ENCODE data around the gene TXNDC17. TPM values are rescaled to one million over a fixed set of nuclear protein-coding genes. Genes with fewer than 3 reads are reported as not detected.
"Not testable (repeated sequence)": the region's sequence is repeated elsewhere in the genome, so short reads cannot be mapped to it uniquely, and the experiment has no call there.

The TXNDC17 gene
- total RNA-seq, 1 experiment from 2014 or later: 303 TPM

DNA sequence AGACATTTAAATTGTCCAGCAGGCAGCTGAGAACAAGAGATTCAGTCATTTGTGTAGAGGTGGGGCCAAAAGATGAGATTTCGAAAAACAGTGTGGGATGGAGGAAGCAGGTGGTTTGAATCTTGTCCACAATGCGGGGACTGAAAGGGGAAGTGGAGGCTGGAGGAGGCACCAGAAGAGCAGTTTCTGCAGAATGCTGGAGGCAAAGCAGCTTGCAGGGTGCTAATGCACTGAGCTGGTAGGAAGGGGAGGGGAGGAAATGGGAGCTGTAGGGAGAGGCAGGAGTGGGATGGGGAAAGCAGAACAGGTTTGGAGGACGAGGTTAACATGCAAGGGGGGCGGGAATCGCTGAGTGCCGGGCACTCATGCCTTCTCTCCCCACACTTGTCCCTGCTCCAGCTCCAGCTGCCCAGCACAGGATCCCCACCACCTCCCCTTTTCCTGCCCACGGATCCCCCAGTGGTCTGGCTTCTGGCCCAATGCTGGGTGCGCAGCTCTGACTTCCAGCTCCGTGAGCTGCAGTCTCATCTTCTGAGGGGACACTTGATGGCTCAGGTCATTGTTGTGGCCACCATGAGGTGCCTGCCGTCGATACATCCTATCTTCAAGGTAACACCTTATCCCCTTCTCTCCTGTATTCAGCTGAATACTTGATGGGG lies 20.1 kb downstream of the TXNDC17 start:
- no peak for DNase-seq (ENCODE audit: low spot score)

DNA sequence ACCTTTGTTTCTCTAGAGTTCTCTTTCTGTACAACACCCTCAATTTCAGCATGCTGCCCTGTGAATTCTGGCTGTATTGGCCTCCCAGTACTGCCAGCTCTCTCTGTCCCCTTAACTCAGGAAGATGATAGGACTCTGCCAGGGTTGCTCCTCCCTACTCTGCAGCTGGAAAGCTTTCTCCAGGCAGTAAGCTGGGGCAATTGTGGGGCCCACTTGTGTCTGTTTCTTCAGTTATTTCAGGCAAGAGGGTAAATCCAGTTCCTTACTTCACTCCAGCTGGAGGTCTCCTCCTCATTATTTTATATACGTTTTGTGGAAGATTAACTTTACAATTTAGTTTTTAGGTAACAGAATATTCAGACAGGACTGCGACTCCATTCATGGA lies 20.6 kb downstream of the TXNDC17 start:
- no peak for DNase-seq (ENCODE audit: low spot score)

DNA sequence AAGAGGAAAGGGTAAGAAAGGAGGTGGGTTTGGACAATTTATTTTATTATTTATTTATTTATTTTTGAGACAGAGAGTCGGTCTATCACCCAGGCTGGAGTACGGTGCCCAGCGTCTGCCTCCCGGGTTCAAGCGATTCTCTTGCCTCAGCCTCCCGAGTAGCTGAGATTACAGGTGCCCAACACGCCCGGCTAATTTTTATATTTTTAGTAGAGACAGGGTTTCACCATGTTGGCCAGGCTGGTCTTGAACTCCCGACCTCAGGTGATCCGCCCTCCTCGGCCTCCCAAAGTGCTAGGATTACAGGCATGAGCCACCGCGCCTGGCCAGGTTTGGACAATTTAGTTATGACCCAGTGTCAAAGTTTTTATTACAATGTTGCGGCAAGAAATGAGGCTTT lies 22.3 kb downstream of the TXNDC17 start:
- DNase-seq (ENCODE audit: low spot score): not testable (repeated sequence)

DNA sequence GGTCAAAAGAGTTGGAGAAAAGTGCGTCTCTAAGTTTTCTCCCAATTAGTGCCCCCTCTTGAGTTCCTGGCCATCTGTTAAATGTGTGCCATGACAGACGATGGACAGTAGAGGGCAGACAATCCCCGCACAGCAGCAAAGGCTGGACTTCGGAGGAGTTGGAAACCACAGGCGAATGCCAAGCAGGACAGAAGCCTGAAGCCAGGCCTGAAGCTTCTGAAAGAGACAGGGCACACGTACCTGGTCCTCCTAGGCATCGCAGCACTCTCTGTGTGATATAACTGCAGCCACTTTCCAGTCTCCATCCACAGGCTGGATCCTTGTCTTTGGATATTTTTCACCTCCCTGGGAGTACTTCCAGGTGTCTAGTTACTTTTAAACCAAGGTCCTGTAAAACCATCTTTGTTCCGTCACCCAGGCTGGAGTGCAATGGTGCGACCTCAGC lies 25.2 kb downstream of the TXNDC17 start:
- peak; percentile 72 for DNase-seq (ENCODE audit: low spot score)

DNA sequence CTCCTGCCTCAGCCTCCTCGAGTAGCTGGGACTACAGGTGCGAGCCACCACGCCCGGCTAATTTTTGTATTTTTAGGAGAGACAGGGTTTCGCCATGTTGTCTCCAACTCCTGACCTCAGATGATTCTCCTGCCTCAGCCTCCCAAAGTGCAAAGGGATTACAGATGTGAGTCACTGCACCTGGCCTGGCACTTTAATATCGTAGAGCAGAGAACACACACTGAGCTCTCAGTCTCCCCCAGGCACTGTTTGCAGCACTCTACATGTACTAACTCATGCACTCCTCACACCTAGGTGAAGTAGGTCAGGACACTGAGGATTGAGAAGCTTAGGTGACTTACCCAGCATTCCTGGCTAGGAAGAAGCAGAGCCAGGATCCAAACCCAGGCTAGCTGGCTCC lies 25.7 kb downstream of the TXNDC17 start:
- no peak for DNase-seq (ENCODE audit: low spot score)

DNA sequence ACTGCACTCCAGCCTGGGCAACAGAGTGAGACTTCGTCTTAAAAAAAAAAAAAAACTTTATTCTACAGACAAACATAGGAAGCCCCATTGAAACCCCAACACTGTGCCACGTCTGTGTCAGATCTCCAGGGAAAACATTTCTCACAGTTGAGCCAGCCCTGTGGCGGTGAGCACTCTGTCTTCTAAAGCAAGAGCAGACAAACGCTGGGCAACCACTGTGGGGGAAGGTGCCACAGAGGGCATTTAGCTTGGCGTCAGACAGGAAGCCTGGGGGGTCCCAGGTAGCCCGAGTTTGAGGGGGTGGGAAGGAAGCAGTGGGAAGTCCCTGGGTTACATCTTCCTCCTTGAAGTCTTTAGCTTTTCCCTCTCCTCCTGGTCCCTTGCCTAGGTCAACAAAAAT lies 26.7 kb downstream of the TXNDC17 start:
- DNase-seq (ENCODE audit: low spot score): no peak

DNA sequence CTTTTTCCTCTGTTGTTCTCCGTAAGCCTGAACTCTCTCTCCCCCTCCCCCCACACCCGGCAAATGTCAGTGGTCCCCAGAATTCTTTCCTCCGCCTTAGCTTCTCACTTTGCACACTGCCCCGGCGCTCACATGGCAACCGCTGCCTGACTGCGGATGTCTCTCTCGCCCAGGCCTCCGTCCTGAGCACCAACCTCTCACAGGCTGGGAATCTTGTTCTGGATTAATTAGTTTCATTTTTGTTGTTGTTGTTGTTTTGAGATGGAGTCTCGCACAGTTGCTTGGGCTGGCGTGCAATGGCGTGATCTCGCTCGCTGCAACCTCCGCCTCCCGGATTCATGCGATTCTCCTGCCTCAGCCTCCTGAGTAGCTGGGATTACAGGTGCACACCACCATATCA lies 27.4 kb downstream of the TXNDC17 start:
- no peak for DNase-seq (ENCODE audit: low spot score)

DNA sequence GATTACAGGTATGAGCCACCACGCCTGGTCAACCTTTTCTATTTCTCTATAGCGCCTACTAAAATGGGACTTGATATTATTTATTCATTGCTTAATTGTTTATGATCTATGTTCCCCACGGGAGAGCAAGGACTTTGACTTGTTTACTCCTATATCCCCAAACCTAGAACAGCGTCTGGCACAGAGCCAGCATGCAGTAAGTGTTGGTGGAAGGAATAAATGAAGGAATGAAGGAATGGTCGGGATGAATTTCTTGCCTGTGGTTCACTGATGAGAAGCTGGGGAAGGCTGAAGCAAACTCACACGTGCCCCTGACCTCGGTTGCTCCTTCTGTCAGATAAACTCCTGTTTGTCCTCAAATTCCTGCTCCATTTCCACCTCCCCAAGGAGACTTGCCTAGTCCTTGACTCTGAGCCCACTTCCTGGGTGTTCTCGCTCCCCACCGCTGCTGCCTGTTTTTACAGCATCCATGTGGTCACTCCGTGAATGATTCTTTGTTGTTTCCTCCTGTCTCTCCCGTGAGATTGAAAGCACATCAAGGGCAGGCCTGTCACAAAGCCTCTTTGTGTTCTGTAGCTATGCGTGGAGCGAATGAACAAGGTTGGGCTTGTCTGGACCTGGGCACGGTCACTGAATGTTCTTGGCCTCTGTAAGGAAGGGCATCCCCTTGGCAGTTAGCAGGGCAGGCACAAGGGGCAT lies 28.0 kb downstream of the TXNDC17 start:
- no peak for DNase-seq (ENCODE audit: low spot score)

DNA sequence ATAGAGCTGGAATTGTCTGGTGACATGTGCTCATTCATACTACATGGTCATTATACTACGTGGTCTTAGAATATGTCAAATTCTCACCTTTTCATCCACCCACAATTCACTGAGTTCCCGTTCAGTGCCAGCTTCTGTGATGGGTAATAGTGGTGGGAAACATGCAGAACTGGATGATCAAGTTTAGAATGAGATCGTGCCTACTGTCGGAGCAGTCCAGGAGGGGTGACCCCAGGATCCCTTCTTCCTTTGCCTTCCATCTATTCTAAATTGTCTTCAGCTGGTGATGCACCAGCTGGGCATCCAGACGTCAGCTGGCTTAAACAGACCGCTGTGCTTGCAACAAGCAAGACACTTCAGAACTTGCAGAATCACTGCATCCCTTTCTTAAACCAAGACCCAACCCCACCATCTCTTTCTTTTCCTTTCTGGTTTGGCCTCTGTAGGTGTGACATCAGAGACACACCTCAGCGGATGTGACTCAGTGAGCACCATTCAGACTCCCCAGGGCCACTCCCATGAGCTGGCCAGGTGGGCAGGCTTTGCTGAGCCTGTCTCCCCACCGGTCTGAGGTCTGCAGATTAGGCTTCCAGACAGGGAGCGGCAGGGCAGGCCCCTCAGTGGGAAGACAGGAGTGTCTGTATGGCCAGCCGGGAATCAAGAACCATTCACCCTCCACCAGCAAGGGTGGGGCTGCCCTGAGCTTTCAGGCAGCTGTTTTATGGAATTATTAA lies 28.8 kb downstream of the TXNDC17 start:
- no peak for DNase-seq (ENCODE audit: low spot score)

DNA sequence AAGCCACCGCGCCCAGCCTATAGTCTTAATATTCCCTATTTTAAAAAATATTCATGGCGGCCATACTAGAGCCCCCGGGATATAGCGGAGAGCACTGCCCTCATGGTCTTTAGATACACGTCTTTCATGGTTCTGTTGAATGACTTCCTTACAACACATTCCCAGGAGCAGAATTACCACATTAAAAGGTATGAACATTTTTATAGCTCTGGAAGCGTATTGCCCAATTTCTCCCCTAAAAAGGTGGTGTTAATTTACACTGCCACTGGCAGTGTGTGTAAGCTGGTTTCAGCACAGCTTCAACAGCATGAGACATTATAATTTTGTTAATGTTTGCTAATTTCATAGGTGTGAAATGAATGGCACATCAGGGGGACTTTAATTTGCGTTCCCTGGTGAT lies 29.7 kb downstream of the TXNDC17 start:
- DNase-seq (ENCODE audit: low spot score): no peak

DNA sequence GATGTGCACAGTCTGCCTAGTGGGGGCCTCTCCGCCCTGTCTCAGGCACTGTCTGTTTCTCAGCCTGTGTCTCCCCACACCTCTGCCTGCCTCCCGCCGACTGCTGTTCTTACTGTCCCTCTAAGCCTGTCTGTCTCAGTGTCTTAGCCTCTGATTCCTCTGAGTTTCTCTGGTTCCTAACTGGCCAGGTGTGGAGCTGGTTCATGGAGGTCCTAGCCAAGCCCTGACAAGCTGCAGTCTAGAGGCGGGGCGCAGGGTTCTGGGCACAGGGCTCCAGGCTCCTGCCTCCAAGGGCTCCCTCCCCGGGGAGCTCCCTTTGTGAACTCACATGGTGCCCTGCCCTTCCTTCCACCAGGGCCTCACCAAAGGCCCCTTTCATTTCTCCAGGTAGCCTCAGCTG lies 30.1 kb downstream of the TXNDC17 start:
- no peak for DNase-seq (ENCODE audit: low spot score)

DNA sequence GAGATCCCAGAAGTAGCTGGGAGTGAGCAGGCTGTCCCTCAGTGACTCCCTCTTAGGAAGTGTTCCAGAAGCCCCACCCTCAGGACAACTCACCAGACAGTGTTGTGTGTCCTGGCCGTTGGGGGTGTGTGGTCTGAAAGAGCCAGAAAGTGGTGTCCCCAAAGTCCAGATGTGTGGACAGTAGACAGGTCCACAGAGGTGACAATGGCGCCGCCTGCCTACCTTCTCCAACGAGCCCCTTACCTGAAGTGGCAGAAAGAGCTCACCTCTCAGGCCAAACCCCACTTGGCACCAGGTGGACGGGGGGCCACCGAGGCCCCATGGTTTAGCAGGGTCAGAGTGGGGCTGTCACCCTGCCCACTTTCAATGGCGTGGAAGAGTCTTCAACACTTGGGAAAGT lies 30.6 kb downstream of the TXNDC17 start:
- no peak for DNase-seq (ENCODE audit: low spot score)

DNA sequence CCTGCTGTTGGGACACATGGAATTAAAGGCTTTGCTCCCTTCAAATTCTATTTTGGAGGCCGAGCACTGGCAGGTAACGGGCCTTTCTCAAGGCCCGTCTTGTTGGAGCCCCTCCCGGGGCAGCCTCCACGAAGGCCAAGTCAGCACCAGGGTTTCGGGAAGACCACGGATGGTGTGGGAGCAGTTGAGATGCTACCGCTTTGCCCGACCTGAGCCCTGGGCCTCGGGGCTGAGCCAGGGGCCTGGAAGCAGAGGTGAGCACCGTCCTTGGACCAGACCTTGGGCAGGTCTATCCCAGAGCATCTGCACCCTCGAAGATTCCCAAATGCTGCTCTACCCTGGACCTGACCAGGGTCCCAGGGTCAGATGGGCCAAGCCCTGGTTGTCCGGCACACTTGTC lies 33.7 kb downstream of the TXNDC17 start:
- DNase-seq (ENCODE audit: low spot score): no peak

DNA sequence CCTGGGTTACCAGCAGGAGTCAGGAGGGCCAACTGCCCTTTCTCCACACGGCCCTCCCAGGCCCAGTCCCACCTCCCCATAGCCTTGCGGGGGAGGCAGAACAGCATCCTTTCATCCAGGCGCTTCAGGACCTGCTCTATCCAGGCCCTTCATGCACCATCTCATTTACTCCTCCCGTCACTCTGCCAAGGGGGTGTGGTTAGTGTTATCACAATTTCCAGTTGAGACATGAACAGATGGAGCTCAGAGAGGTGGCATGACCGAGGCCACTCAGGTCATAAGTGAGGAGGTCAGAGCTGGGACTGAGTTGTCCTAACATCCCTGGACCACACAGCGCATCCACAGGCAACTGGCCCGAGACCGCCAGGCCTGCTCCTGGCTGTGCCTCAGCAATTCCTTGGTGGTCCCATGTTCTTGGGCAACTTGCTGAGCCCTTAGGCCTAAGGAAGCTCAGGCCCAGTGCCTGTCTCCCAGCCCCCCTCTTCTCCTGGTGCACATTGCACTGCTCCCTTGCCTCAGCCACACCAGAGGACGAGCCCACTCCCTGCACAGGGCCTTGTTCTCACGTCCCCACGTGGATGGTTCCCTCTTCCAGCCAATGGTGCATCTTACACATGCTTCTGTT lies 34.5 kb downstream of the TXNDC17 start:
- DNase-seq (ENCODE audit: low spot score): no peak

DNA sequence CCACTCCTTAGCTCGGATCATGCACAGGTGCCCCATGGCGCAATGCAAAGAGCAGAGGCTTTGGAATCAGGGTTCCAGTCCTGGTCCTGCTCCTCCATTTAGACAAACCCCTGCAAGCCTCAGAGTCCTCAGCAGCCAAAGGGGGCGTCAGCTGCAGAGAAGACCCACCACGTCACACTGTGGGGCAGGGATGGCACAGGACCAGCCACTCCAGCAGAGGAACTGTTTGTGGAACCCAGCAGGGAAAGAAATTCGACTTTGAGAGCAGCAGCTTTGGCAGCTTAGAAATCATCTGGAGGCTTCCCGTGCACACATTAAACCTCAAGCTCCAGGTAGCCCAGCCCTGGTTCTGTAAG lies 35.9 kb downstream of the TXNDC17 start:
- no peak for DNase-seq (ENCODE audit: low spot score)

DNA sequence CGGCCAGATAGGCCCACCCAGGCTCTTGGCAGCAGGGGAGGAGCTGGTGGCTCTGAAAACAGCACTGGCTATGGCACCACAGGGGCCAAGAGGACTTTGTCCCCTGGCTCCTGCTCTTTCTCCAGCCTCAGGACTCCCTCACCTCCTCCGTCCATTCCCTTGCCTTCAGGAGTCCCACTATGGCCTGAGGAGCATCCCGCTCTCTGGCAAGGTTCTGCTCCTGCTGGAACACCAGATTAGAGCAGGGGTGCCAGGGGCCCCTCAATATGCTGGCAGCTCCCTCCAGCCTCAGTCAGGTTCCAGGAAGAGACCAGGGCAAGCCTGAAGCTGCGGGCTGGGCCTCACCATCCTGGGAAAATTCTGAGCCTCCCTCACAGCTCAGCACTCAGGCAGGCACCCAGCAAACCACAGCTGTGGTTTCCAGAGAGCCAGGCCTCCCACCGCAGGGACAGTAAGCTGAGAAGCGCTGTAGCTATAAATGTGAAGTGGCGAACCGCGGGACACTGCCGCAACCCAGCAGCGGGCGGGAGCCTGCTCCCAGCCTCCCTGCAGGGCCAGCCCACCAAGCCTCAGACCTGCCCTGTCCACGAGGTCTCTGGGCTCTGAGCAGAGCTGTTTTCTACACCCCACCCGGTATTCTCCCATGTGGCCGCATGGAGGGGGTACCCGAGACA lies 36.4 kb downstream of the TXNDC17 start:
- peak; percentile 79 for DNase-seq (ENCODE audit: low spot score)

DNA sequence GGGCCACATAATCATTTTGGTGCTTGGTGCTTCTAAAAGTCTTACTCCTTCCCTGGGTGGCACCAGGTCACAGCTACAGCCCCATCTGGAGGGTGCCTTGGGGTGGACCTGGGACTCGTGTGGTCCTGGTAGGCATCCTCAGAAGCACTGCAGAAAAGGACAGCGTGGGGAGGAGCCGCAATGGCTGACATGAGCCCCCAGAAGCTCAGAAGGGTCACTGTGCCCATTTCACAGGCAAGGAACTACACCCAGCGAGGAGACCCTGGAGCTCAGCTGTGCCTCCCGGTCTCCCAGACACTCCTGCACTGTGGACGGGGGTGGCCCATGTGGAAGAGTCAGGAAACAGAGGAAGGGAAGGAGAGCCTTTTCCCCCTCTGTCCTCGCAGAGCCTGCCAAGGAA lies 37.1 kb downstream of the TXNDC17 start:
- no peak for DNase-seq (ENCODE audit: low spot score)

DNA sequence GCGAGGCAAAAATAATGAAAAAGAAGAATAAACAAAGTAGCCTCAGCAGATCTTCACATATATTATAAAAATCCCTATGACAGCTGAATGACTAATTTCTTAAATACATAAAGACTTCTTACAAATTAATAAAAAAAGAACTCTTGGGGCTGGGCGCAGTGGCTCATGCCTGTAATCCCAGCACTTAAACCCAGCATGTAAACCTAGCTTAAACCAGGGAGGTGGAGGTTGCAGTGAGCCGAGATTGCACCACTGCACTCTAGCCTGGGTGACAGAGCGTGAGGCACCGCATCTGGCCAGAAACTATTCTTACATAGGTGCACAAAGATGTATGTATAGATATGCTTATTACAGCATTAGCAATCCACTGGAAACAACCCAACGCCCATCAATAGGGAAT lies 38.4 kb downstream of the TXNDC17 start:
- DNase-seq (ENCODE audit: low spot score): no peak

DNA sequence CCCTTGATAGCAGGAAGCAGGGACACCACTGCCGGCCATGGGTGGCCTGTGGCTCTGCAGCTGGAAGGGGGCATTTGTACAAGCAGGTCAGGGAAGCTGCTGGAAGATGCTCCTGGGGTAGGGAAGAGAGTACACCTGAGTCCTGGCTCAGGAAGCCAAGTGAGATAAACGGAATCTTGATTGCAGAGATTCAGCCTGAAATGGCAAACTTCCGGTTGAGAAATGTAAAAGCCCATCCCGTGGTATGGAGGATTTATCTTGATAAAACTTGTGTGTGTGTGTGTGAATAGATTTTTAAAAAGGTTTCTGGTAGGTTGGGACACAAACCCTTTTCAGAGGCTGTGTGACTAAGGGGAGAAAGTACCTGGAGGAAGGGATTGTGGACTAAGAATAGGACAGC lies 40.3 kb downstream of the TXNDC17 start:
- DNase-seq (ENCODE audit: low spot score): no peak

DNA sequence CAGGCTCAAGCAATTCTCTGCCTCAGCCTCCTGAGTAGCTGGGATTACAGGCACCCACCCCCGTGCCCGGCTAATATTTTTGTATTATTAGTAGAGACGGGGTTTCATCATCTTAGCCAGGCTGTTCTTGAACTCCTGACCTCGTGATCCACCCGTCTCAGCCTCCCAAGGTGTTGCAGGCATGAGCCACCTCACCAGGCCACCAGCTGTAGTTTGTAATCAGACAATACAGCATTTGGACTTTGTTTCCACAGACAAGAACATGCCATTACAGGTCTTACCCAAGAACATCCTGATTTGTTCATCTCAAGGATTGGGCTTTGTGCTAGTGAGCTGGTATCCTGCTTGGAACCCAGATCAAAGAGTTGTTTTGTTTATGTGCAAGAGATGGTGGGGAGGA lies 40.8 kb downstream of the TXNDC17 start:
- DNase-seq (ENCODE audit: low spot score): no peak

DNA sequence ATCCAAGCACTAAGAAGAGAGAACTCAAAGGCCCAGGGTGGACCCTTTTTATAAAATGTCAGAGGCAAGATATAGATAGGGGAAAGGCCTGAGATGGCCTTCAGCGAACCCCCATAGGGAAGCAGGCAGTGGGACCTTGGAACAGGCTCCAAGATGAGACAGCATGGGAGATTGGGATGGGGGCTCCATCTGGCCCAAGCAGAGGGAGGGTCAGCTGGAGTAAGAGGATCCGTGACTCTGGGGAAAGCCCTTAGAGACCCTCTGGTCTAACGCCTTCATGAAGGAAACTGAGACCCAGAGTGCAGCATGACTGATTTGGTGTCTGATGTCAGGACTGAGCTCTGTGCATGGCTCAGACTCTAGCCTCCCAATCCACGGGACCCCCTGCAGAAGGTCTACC lies 41.5 kb downstream of the TXNDC17 start:
- no peak for DNase-seq (ENCODE audit: low spot score)

DNA sequence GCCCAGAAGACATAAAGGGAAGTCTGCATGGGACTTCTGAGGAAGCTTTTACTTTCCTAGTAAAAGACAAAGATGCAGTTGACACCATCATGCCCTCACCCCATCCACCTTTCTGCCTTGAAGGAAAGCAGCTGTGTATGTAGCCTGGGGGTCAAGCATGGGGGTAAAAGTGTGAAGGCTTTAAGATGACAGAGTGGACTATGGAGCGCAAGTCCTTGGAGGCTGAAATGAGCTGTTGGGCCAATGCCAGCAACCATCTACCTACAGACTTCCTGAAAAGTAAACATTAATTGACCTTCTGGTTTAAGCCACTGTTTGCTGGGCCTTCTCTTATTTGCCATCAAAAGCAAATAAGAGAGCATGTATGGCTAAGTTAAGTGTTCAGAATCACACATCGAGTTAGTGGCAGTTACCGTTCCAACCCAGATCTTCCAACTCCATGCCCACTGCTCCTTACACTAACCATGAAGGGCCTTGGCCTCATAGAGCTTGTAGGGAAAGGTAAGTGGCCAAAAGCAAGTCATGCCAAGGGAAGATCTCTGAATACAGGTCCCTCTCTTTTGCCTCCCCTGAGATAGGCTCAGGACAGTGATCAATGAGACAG lies 42.3 kb downstream of the TXNDC17 start:
- no peak for DNase-seq (ENCODE audit: low spot score)

Data from H4 (cell line).